OCI-LY3 (cell line): ENCODE measurements around the gene SH2D3A.

Source experiments
- H2AFZ ChIP-seq: fragments of 200-600, 300-600 bp; shearing (Covaris generic); 2 replicates; pipeline ENCODE4 v1.6.0; 2014; ENCODE audit warnings: antibody characterized with exemption, low read depth, low read length
- H3K27ac ChIP-seq: fragments of 200-600, 300-600 bp; sonication (generic); 2 replicates; pipeline ENCODE4 v1.5.1; 2014; ENCODE audit warnings: mild to moderate bottlenecking, low read length, moderate library complexity, mixed read lengths
- H3K27me3 ChIP-seq: fragments of 200-600, 300-600 bp; sonication (generic); 2 replicates; pipeline ENCODE4 v1.6.1; 2014; ENCODE audit warnings: low read depth, low read length, mixed read lengths
- H3K36me3 ChIP-seq: fragments of 200-600, 300-600 bp; sonication (generic); replicated peaks from 2 replicates; pipeline ENCODE3; 2014; ENCODE audit warnings: low read depth, low read length, mixed read lengths
- H3K4me1 ChIP-seq: fragments of 300-600, 200-600 bp; sonication (generic); 2 replicates; pipeline ENCODE4 v1.6.1; 2014; ENCODE audit warnings: low read length, mixed read lengths
- H3K4me2 ChIP-seq: fragments of 200-600, 300-600 bp; sonication (generic); 2 replicates; pipeline ENCODE4 v1.6.1; 2014; ENCODE audit warnings: low read length, mixed read lengths
- H3K4me3 ChIP-seq: fragments of 300-600, 200-600 bp; sonication (generic); 2 replicates; pipeline ENCODE4 v1.5.1; 2014; ENCODE audit warnings: antibody characterized with exemption, mild to moderate bottlenecking, low read length, moderate library complexity
- H3K79me2 ChIP-seq: fragments of 300-600, 200-600 bp; shearing (Covaris generic); 2 replicates; pipeline ENCODE4 v1.6.1; 2014; ENCODE audit warnings: mild to moderate bottlenecking, low read length, mixed read lengths
- H3K9ac ChIP-seq: fragments of 300-600, 200-600 bp; shearing (Covaris generic); 2 replicates; pipeline ENCODE4 v1.6.0; 2014; ENCODE audit warnings: mild to moderate bottlenecking, low read length, moderate library complexity
- H3K9me3 ChIP-seq: fragments of 200-600, 300-600 bp; shearing (Covaris generic); 2 replicates; pipeline ENCODE4 v1.6.1; 2014; ENCODE audit warnings: low read length, mixed read lengths; ENCODE audit not compliant: insufficient read depth
- H4K20me1 ChIP-seq: fragments of 200-600, 300-600 bp; sonication (generic); 2 replicates; pipeline ENCODE4 v1.6.1; 2016; ENCODE audit warnings: low read length, mixed read lengths; ENCODE audit not compliant: insufficient read depth
- CTCF ChIP-seq: fragments of 200-600, 300-600 bp; sonication (generic); IDR thresholded peaks from 2 replicates; pipeline ENCODE4 v1.5.1; 2014; ENCODE audit warnings: antibody characterized with exemption, low read length, low read depth
- EZH2phosphoT487 ChIP-seq: fragments of 200-600 bp; shearing (Covaris generic); IDR thresholded peaks from 2 replicates; pipeline ENCODE4 v1.6.1; 2018; ENCODE audit warnings: antibody characterized with exemption, mixed run types, low read depth

Gene SH2D3A

GRCh38 chr19:6794686-6795431, 27.6 kb upstream of the SH2D3A start:
- H3K9me3 ChIP-seq, result no peaks in the 10 kb centered on the region
- H3K79me2 ChIP-seq, result peaks cover 87% of the 10 kb centered on the region
- H3K4me1 ChIP-seq, result no peaks in the 10 kb centered on the region
- no peaks in the 10 kb centered on the region for H3K27me3 ChIP-seq
- no peak overlapping the region for H3K4me2 ChIP-seq
- no peak overlapping the region for H3K27ac ChIP-seq
- TF ChIP-seq CTCF, result no peak
- no peak for TF ChIP-seq EZH2phosphoT487
- H2AFZ ChIP-seq, result no peak overlapping the region
- no peak overlapping the region for H3K9ac ChIP-seq
- peaks cover 48% of the 10 kb centered on the region for H3K36me3 ChIP-seq
- peaks cover 66% of the 10 kb centered on the region for H4K20me1 ChIP-seq
- no peak overlapping the region for H3K4me3 ChIP-seq

- Histone ChIP-seq H3K4me2 (no peak overlapping the region), H3K27me3 (no peaks in the 10 kb centered on the region), H3K36me3 (peaks cover 48% of the 10 kb centered on the region), H3K4me1 (no peaks in the 10 kb centered on the region), H3K9me3 (no peaks in the 10 kb centered on the region), H3K4me3 (no peak overlapping the region), H3K27ac (no peak overlapping the region), H3K9ac (no peak overlapping the region), H2AFZ (no peak overlapping the region), H4K20me1 (peaks cover 66% of the 10 kb centered on the region), H3K79me2 (peaks cover 85% of the 10 kb centered on the region)
- TF ChIP-seq EZH2phosphoT487 (no peak), CTCF (no peak)
Measured at GRCh38 chr19:6793973-6794372, 26.7 kb upstream of the SH2D3A start.

GRCh38 chr19:6793411-6793810, 26.2 kb upstream of the SH2D3A start:
- Histone ChIP-seq H3K36me3 (peaks cover 54% of the 10 kb centered on the region), H4K20me1 (peaks cover 72% of the 10 kb centered on the region), H3K4me3 (no peak overlapping the region), H3K79me2 (peaks cover 85% of the 10 kb centered on the region), H3K27ac (no peak overlapping the region), H3K27me3 (no peaks in the 10 kb centered on the region), H2AFZ (no peak overlapping the region), H3K4me1 (no peaks in the 10 kb centered on the region), H3K9ac (no peak overlapping the region), H3K9me3 (no peaks in the 10 kb centered on the region), H3K4me2 (no peak overlapping the region)
- TF ChIP-seq EZH2phosphoT487 (no peak), CTCF (no peak)

GRCh38 chr19:6791237-6791636, 24.0 kb upstream of the SH2D3A start:
- TF ChIP-seq EZH2phosphoT487 (no peak), CTCF (no peak)
- Histone ChIP-seq H3K4me2 (no peak overlapping the region), H3K27me3 (no peaks in the 10 kb centered on the region), H3K4me3 (no peak overlapping the region), H3K27ac (no peak overlapping the region), H3K9me3 (no peaks in the 10 kb centered on the region), H3K4me1 (no peaks in the 10 kb centered on the region), H3K36me3 (peaks cover 59% of the 10 kb centered on the region), H3K9ac (no peak overlapping the region), H4K20me1 (peaks cover 64% of the 10 kb centered on the region), H2AFZ (no peak overlapping the region), H3K79me2 (peaks cover 81% of the 10 kb centered on the region)
